ENCODE data around the gene PSMG1. TPM values are rescaled to one million over a fixed set of nuclear protein-coding genes. Genes with fewer than 3 reads are reported as not detected.

The PSMG1 gene
- total and polyA plus RNA-seq, 2 of the 8 experiments (the other 6 are each of a cell fraction or from before 2014, with no cell fraction given): 50.7 to 93.7 TPM

GRCh38 chr21:39182484-39183271 is 573 bp downstream of the PSMG1 start:
- Histone ChIP-seq H3K79me1 (ENCODE audit: low read depth, low read length) (peaks cover 3% of the 10 kb centered on the region; the same call in 1 of the 2 replicates), H2BK5ac (ENCODE audit: low read depth, low read length) (peak overlapping the region; percentile 98), H3K79me2 (ENCODE audit: control insufficient read depth in 1 of 2, insufficient read depth in 2 of 2, low read length in 2 of 2) (peaks cover 0 to 24% of the 10 kb centered on the region in 2 experiments; a peak in 3 of 4 replicates), H3K14ac (ENCODE audit: insufficient read length) (no peak overlapping the region), H3K9ac (replicated peaks in 1 of 4; ENCODE audit: extremely low read depth in 1 of 4, low read depth in 3 of 4, low read length in 3 of 4) (peak overlapping the region; percentile 86 to 95 (median 91)), H2BK15ac (ENCODE audit: low read length) (no peak overlapping the region), H3K56ac (replicated peaks; ENCODE audit: insufficient read length, low read depth, low read length) (peak overlapping the region; percentile 90), H4K91ac (replicated peaks; ENCODE audit: insufficient read length, low read length) (peak overlapping the region; percentile 88), H3K27ac (ENCODE audit: low read depth, low read length) (peak overlapping the region; percentile 89), H3K4me2 (ENCODE audit: insufficient read depth in 1 of 2, low read depth in 2 of 2, low read length in 2 of 2) (peak overlapping the region; percentile 72 to 90), H2BK12ac (ENCODE audit: low read depth, low read length) (no peak overlapping the region), H3K4ac (replicated peaks; ENCODE audit: insufficient read length, low read depth, low read length) (no peak overlapping the region), H3K4me1 (replicated peaks in 1 of 4; ENCODE audit: control insufficient read depth in 3 of 4, insufficient read depth in 4 of 4, low read length in 3 of 4) (peaks cover 0 to 5% (median 3%) of the 10 kb centered on the region in 4 experiments; a peak in 4 of 7 replicates), H4K20me1 (replicated peaks in 1 of 2; ENCODE audit: control insufficient read depth in 1 of 2, insufficient read depth in 2 of 2, low read length in 2 of 2) (peaks cover 0 to 3% of the 10 kb centered on the region in 2 experiments), H2BK20ac (ENCODE audit: low read length) (no peak overlapping the region), H3K36me3 (ENCODE audit: control insufficient read depth in 2 of 4, insufficient read depth in 4 of 4, low read length in 3 of 4) (peaks cover 0 to 26% (median 7%) of the 10 kb centered on the region in 4 experiments; a peak in 5 of 8 replicates), H3K23ac (ENCODE audit: insufficient read length) (no peak overlapping the region), H2AFZ (ENCODE audit: low read length) (peak overlapping the region; percentile 85; the same call in 1 of the 2 replicates), H3K18ac (ENCODE audit: extremely low read depth, low read length) (peak overlapping the region; percentile 95), H4K5ac (ENCODE audit: insufficient read length, low read depth, low read length) (peak overlapping the region; percentile 96), H4K8ac (ENCODE audit: extremely low read depth, insufficient read depth, low read length) (peak overlapping the region; percentile 95; the same call in 1 of the 2 replicates), H3K9me3 (ENCODE audit: insufficient read depth in 2 of 2, low read depth in 1 of 2, low read length in 1 of 2) (no peaks in the 10 kb centered on the region), H3K4me3 (ENCODE audit: extremely low read depth in 1 of 4, insufficient read depth in 2 of 4, low read depth in 3 of 4, low read length in 4 of 4) (peak overlapping the region; percentile 83 to 94 (median 86)), H2AK5ac (ENCODE audit: low read depth, low read length) (no peak overlapping the region), H3K23me2 (ENCODE audit: low read depth, low read length) (peaks cover 7% of the 10 kb centered on the region; the same call in 1 of the 2 replicates), H3K27me3 (replicated peaks in 1 of 4; ENCODE audit: control insufficient read depth in 3 of 4, extremely low read depth in 1 of 4, insufficient read depth in 3 of 4, low read length in 3 of 4) (no peaks in the 10 kb centered on the region), H2BK120ac (replicated peaks; ENCODE audit: low read depth, low read length) (peak overlapping the region; percentile 66)
- ChIA-PET CTCF (ENCODE audit: partially characterized antibody) (no interaction called here), POLR2A (ENCODE audit: partially characterized antibody) (interaction anchor here (0.9 to 2.2 kb wide), 13 partner anchors 9 to 374 kb away, joined by 3 to 17 read pairs (median 4); partner anchors contain the start of genes BRWD1 and HMGN1)
- no peak for FAIRE-seq
- no peak for DNase-seq (ENCODE audit: low read depth in 1 of 2, low spot score in 2 of 2)
- 2% methylated on average over 51 of the region's 51 CpGs; no CpG with 5 or more reads in 1 of the 2 experiments for WGBS, 2 experiments (ENCODE audit: extremely low coverage in 1 of 2, insufficient coverage in 1 of 2, insufficient read length in 1 of 2, insufficient replicate concordance in 2 of 2, low coverage in 1 of 2, low lambda C conversion rate in 2 of 2, missing lambda C conversion rate in 1 of 2)
- TF ChIP-seq EP300 (IDR thresholded peaks at IDR 0.05; ENCODE audit: borderline replicate concordance in 1 of 2, low read depth in 2 of 2, low read length in 2 of 2) (no peak), KDM5A (IDR thresholded peaks at IDR 0.05; ENCODE audit: low read length) (0 out of 2 replicates have a peak, but pooled peaks have one; percentile 12), POU5F1 (IDR thresholded peaks at IDR 0.05; ENCODE audit: low read depth, low read length) (no peak), SIX5 (IDR thresholded peaks at IDR 0.05; ENCODE audit: low read depth, low read length) (no peak), NRF1 (IDR thresholded peaks at IDR 0.05; ENCODE audit: low read depth, low read length) (no peak), CTCF (IDR thresholded peaks at IDR 0.05; ENCODE audit: control extremely low read depth in 1 of 3, insufficient read depth in 1 of 3, low read depth in 1 of 3, low read length in 3 of 3) (no peak), RNF2 (IDR thresholded peaks at IDR 0.05; ENCODE audit: borderline replicate concordance, low read depth, low read length, missing control alignments, poor library complexity, severe bottlenecking) (no peak), TCF12 (IDR thresholded peaks at IDR 0.05; ENCODE audit: low read depth, low read length) (no peak)

All from H1 (cell line).